Measurements from ENCODE around the gene B3GALT6. TPM values are rescaled to one million over a fixed set of nuclear protein-coding genes. Genes with fewer than 3 reads are reported as not detected.

The B3GALT6 gene
- total RNA-seq, 1 donor from 2014 or later: 16.8 TPM

- DNase-seq (ENCODE audit: low read depth in 2 of 2): peak; percentile 88 to 97
Observed at GRCh38 chr1:1231400-1232207, 433 bp upstream of the B3GALT6 start, which contains the start of gene SDF4. Gene SDF4 (minus strand): TSS chr1:1232001. CDS start chr1:1228772, 3,229 bp downstream.

DNA sequence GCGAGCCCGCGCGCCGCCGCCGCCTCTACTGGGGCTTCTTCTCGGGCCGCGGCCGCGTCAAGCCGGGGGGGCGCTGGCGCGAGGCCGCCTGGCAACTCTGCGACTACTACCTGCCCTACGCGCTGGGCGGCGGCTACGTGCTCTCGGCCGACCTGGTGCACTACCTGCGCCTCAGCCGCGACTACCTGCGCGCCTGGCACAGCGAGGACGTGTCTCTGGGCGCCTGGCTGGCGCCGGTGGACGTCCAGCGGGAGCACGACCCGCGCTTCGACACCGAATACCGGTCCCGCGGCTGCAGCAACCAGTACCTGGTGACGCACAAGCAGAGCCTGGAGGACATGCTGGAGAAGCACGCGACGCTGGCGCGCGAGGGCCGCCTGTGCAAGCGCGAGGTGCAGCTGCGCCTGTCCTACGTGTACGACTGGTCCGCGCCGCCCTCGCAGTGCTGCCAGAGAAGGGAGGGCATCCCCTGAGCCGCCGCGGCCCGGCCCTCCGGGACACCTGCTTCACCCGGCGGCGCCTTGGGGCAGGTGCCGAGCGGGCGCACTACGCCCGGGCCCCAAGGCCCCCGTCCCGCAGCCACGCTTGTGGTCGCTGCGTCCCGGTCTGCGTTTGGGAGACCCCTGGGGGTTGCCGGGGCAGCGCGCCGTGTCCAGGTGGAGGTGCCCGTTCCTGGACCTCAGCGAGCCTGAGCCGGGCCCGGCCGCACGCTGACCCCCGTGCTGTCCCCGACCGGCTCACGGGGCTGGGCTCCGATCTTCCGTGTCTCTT is 944 bp downstream of the B3GALT6 start:
- DNase-seq (ENCODE audit: low read depth in 2 of 2): no peak

- DNase-seq (ENCODE audit: low read depth in 2 of 2): no peak
Observed at GRCh38 chr1:1233567-1233892, 1.5 kb downstream of the B3GALT6 start.

- DNase-seq (ENCODE audit: low read depth in 2 of 2): no peak
Observed at GRCh38 chr1:1234180-1234808, 2.3 kb downstream of the B3GALT6 start.

DNA sequence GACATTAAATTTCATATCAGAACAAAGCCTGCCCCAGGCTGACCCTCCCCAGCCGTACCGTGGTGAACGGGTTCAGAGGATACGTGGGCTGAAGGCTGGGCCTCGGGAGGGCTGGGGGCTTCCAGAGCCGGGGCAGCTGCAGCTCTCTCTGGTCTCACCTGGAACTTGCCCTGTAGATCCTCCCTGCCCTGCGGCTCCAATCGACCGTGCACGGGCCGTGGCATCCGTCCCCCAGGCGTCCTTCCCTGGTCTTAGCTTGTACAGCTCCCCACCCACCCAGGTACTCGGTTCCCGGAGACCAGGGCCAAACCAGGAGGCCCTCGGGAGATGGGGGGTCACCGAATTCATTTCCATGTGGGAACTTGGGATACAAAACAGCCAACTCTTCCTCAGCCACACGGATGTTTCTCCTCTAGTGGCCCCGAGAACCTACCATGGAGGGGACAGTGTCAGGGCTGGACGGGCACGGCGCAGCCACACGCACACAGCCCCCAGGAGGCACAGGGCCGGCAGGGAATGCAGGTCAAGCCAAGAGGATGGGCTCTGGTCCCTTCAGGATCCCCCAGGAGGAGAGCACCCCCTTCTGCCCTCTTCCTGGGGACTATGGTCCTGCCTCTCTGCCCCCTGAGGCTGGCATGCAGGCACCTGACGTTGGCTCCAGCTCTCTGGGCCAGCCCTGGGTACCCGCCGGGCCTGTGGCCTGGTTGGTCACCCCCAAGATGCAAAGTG is 3.1 kb downstream of the B3GALT6 start:
- DNase-seq (ENCODE audit: low read depth in 2 of 2): no peak

DNA sequence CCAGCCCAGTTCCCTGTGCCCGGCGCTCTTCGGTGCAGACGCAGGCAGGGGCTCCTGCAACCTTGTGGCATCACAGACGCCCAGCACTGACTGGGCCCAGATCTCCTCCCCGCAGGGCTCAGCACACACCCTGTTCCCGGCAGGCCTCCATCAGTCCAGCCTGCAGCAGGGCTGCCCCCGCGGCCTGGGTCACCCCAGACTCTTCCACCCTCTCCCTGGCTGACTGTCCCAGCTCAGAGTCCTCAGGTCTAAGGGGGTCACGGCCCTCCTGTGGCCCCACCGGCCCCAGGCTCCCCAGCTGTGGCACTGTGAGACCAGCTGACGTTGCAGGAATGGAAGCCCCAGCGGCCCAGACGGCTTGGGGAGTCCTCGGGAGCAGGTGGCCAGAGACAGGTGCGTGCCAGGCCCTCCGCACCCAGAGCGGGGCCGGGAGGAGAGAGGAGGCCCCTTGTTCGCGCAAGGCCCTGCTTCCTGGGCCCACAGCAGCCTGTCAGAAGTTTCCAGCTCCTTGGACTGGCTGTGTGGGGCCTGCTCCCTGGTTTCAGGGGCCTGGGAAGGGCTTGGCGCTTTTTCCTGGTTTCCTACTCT is 4.2 kb downstream of the B3GALT6 start:
- no peak for DNase-seq (ENCODE audit: low read depth in 2 of 2)

GRCh38 chr1:1236945-1237873 is 5.2 kb downstream of the B3GALT6 start:
- no peak for DNase-seq (ENCODE audit: low read depth in 2 of 2)

GRCh38 chr1:1237874-1238701 is 6.1 kb downstream of the B3GALT6 start:
- no peak for DNase-seq (ENCODE audit: low read depth in 2 of 2)

GRCh38 chr1:1238702-1239178 is 6.7 kb downstream of the B3GALT6 start:
- no peak for DNase-seq (ENCODE audit: low read depth in 2 of 2)

GRCh38 chr1:1239227-1239613 is 7.2 kb downstream of the B3GALT6 start:
- DNase-seq (ENCODE audit: low read depth in 2 of 2): no peak

GRCh38 chr1:1239614-1240347 is 7.7 kb downstream of the B3GALT6 start:
- DNase-seq (ENCODE audit: low read depth in 2 of 2): no peak

DNA sequence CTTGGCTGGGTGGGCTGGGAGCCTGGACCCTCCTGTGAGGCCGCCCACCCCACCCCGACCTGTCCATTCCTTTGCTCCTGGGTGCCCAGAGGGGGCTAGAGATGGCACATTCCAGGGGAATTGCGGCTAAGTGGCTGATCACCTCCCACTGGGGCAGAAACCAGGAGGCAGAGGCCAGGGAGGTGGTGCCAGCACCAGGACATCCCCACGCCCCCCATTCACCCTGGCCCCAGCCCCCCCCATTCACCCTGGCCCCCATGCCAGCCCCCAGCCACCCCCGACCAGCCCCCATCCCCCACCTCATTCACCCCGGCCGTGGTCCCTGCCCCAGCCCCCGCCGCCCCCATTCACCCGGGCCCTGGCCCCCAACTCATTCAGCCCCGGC is 8.3 kb downstream of the B3GALT6 start:
- no peak for DNase-seq (ENCODE audit: low read depth in 2 of 2)

DNA sequence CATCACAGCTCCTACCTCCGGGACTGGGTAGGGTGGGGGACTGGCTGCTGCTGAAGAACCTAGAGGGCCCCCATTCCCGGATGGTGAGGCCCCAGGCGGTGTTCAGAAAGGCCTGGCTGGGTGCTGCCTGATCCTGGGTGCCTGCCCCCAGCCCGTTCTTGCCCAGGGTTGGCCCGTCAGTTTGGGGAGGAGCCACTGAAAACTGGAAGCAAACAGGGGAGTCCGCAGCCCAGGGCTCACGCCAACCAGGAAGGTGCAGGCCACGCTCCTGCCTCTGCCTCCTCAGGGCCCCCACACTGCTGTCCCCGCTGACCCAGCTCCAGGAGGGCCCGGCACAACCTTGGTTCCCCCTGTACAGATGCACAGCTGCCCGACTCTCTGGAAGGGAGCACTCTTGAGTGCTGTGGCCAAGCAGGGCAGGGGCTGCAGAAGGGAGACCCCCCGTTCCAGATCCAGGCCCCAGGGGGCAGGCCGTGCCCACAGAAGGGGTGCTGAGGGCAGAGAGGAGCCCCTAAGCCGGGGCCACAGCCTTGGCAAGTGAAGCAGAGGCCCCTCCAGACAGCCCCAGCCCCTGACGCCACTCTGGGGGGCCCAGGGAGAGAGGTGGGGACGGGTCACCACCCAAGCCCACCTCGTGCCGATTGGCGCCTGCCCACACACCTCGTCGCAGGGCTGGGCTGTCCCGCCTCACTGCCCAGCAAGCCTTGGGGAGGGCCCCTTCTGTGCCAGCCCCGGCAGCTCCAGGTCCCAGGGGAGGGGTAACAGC is 9.0 kb downstream of the B3GALT6 start:
- no peak for DNase-seq (ENCODE audit: low read depth in 2 of 2)

DNA sequence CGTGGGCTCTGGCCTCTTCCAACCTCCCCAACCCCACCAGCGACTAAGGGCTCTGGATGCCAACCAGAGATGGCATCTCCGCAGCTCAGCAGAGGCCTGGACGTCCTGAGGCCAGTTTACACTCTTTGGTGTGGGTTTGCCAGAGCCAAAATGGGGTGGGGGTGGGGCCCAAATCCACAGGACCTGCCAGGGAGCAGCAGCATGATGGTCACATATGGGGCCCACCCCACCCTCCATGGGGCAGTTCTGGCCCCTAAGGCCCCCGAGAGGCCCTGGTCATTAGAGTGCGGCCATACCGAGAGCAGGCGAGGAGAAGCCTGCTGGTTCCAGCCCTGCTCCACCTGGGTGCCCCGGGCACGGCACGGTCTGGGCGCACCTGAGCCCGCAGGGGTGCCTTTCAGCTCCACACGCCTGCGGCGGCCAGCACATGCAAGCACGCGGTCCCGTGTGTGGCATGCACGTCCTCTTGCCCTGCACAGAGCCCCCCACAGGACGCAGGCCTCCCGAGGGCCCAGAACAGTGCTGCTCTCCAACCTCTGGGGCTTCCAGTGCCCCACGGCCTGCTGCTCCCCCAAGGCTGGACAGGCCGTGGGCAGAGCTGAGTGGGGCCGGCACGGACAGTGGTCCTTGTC is 9.7 kb downstream of the B3GALT6 start:
- DNase-seq (ENCODE audit: low read depth in 2 of 2): no peak

GRCh38 chr1:1242461-1243265 is 10.6 kb downstream of the B3GALT6 start:
- DNase-seq (ENCODE audit: low read depth in 2 of 2): no peak

DNA sequence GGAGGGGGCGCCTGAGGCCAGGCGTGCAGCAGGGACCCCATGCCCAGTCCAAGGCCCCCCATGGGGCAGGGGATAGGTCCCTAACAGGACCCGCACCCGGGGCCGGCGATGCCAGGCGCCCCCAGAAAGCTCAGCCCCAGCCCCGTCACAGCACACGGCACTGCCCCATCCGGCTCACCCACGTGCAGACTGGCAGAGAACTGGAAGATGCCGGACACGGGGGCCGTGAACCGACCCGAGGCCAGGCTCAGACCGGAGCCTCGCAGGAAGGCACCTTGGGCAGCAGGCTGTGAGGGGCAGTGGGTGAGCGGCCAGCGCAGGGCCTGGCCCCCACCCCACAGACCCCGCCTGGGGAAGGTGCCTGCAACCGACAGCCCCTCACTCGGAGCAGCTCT is 11.2 kb downstream of the B3GALT6 start:
- DNase-seq (ENCODE audit: low read depth in 2 of 2): no peak

DNA sequence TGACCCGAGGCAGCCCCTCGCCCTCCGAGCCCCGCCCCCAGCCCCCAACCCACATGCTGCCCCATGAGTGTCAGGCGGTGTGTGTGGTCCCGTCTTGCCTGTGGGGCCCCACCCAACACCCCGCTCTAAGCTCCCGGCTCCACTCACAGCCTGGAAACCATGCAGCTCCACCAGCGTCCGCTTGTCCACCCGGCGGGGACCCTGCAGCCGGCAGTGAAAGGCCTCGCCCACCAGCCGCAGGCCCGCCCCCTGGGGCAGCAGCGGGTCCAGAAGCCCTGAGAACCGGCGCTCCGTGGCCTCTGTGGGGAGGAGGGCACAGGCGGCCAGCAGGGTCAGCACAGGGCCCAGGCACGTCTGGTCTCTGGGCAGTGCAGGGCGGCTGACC is 11.8 kb downstream of the B3GALT6 start:
- no peak for DNase-seq (ENCODE audit: low read depth in 2 of 2)
